ENCODE data around the gene SLC25A39.
"Not testable (repeated sequence)": the region's sequence is repeated elsewhere in the genome, so short reads cannot be mapped to it uniquely, and the experiment has no call there.

The SLC25A39 gene, protein sequence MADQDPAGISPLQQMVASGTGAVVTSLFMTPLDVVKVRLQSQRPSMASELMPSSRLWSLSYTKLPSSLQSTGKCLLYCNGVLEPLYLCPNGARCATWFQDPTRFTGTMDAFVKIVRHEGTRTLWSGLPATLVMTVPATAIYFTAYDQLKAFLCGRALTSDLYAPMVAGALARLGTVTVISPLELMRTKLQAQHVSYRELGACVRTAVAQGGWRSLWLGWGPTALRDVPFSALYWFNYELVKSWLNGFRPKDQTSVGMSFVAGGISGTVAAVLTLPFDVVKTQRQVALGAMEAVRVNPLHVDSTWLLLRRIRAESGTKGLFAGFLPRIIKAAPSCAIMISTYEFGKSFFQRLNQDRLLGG

DNA sequence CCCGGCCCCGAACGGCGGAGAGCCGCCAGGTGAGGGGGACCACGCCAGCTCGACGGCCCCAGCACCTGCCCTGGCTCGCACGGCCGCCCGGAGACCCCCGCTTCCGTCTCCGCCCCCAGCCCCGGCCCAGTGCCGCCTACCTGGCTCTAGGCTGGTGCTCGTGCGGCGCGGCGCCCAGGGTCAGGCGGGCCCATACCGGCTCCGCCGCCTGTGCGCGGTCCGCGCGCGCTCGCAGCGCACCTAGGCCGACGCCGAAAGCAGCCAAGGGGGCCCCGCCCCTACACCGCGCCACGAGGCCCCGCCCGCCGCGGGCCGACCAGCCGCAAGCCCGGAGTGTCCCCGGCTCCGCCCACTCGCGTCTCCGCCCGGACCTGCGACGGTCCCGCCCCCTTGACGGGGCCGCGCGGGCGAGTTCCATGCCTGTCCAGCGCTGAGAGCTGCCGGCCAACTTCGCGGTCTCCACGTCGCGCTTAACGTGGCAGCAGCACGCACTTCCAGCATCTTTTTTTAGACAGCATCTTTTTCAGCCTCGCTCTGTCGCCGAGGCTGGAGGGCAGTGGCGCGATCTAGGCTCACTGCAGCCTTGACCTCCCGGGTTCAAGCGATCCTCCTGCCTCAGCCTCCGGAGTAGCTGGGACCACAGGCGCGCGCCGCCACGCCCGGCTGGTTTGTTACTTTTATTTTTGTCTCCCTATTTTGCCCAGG, at the start of gene SLC25A39:
TSS of gene SLC25A39 (minus strand) at position 253 of the 705 bp plus-strand sequence. CDS start 1,261 bp downstream, outside the sequence.
- Mint-ChIP-seq H3K27ac (peak within 1 kb of the TSS; percentile 88), H3K9me3 (no peaks in the 10 kb centered on the region), H3K4me1 (peaks cover 32% of the 10 kb centered on the region), H3K4me3 (peak within 1 kb of the TSS; percentile 87), H3K27me3 (no peaks in the 10 kb centered on the region), H3K36me3 (ENCODE audit: low read depth) (peaks cover 6% of the 10 kb centered on the region)
- DNase-seq (peak; percentile 97), ATAC-seq (peak; percentile 79)

DNA sequence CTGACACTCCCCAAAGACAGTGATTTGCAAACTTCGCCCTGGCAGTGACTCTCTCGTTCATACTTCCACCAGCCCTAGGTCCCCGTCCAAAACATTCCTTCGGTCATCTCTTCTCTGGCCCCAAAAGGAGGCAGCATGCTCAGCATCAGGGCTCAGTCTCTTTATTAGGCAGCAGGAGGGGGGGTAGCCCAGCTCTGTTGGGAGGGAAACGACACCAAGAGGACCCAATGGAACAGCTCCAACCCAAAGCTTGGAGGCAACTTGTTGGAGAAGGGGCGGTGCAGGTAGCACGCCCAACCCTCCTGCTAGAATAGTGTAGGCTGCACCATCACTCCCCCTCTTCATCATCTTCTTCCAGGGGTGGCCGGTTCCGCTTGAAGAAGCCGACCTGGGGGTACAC, 47.4 kb upstream of the SLC25A39 start:
- ATAC-seq (no peak), DNase-seq (no peak)
- H3K4me3 Mint-ChIP-seq: no peak overlapping the region
- no peaks in the 10 kb centered on the region for H3K9me3 Mint-ChIP-seq
- H3K27me3 Mint-ChIP-seq: peaks cover 24% of the 10 kb centered on the region
- no peaks in the 10 kb centered on the region for H3K36me3 Mint-ChIP-seq (ENCODE audit: low read depth)
- H3K27ac Mint-ChIP-seq: no peak overlapping the region
- H3K4me1 Mint-ChIP-seq: peaks cover 2% of the 10 kb centered on the region

DNA sequence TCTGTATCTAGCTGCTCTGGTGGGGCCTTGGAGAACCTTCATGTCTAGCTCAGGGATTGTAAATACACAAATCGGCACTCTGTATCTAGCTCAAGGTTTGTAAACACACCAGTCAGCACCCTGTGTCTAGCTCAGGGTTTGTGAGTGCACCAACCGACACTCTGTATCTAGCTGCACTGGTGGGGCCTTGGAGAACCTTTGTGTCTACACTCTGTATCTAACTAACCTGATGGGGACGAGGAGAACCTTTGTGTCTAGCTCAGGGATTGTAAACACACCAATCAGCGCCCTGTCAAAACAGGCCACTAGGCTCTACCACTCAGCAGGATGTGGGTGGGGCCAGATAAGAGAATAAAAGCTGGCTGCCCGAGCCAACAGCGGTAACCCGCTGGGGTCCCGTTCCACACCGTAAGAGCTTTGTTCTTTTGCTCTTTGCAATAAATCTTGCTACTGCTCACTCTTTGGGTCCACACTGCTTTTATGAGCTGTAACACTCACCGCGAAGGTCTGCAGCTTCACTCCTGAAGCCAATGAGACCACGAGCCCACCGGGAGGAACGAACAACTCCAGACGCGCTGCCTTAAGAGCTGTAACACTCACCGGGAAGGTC, 44.9 kb upstream of the SLC25A39 start:
- H3K4me1 Mint-ChIP-seq; H3K36me3 Mint-ChIP-seq (ENCODE audit: low read depth); DNase-seq; H3K9me3 Mint-ChIP-seq; H3K27ac Mint-ChIP-seq; ATAC-seq: not testable (repeated sequence)
- H3K4me3 Mint-ChIP-seq: peak overlapping the region; percentile 56
- peaks cover 37% of the 10 kb centered on the region for H3K27me3 Mint-ChIP-seq

DNA sequence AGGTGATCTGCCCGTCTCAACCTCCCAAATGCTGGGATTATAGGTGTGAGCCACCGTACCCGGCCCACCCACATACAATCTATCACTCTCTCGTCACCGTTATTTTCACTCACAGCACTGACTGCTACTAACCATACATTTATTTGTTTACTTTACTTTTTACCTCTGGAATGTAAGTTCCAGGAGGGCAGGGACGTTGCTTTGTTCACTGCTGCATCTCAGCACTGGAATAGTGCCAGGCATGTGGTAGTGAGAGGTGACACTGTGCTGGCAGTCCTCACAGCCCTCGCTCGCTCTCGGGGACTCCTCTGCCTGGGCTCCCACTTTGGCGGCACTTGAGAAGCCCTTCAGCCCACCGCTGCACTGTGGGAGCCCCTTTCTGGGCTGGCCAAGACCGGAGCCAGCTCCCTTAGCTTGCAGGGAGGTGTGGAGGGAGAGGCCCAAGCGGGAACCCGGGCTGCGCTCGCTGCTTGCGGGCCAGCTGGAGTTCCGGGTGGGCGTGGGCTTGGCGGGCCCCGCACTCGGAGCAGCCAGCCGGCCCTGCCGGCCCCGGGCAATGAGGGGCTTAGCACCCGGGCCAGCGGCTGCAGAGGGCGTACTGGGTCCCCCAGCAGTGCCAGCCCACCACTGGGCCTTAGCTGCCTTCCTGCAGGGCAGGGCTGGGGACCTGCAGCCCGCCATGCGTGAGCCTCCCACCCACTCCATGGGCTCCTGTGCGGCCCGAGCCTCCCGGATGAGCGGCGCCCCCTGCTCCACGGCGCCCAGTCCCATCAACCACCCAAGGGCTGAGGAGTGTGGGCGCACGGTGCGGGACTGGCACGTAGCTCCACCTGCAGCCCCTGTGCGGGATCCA, 44.0 kb upstream of the SLC25A39 start:
- not testable (repeated sequence) for H3K4me1 Mint-ChIP-seq; H3K9me3 Mint-ChIP-seq; DNase-seq; H3K4me3 Mint-ChIP-seq; H3K36me3 Mint-ChIP-seq (ENCODE audit: low read depth); ATAC-seq; H3K27ac Mint-ChIP-seq
- peaks cover 36% of the 10 kb centered on the region for H3K27me3 Mint-ChIP-seq

DNA sequence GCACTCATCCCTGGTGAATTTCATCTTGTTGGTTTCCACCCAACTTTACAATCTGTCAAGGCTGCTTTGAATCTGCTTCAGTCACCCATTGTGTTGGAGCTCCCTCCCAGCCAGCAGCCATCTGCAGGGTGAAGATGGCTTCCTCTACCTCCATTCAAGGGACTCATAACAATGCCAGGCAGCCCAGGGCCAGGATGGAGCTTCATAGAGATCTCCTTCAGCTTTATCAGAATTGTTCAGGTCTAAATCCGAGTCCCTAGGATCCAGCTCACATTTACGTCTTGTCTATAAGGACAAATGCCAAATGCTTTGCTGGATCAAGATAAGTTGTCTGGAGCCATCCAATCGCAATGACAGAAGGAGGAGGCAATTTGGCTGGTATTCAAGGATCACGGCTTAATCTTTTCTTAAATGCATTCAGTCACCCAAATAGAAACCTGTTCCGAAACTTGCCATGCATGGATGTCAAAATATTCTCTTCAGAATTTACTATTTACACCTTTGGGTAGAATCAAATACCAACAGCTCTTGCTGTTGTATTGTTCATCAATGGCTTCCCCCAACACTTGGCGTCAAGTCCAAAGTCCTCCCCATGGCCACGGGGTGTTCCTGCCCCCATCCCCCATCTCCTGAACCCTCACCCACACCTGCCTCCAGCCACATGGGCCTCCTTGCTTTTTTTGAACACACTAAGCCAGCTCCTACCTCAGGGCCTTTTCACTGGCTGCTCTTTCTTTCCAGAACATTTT, 42.8 kb upstream of the SLC25A39 start:
- no peak overlapping the region for H3K27ac Mint-ChIP-seq
- H3K27me3 Mint-ChIP-seq: peaks cover 36% of the 10 kb centered on the region
- ATAC-seq (no peak), DNase-seq (no peak)
- peaks cover 2% of the 10 kb centered on the region for H3K4me1 Mint-ChIP-seq
- H3K4me3 Mint-ChIP-seq: no peak overlapping the region
- no peaks in the 10 kb centered on the region for H3K9me3 Mint-ChIP-seq
- no peaks in the 10 kb centered on the region for H3K36me3 Mint-ChIP-seq (ENCODE audit: low read depth)

DNA sequence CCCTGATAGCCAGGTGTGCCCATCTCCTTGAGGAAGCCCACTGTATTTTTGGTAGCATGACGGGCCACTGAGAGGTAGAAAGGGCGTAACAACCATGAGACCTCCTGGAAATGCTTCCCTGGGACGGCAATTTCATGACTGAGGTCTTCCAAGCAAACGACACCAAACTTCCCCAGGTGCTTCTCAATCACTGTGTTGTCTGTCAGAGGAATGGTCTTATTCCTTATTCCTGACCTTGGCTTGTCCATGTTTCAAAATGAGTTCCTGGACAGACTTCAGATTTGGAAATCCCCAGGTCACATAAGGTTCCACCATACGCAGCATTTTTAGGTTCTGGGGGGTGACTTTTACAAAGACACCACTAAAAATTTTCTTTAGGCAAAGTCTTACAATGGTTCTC, 40.4 kb upstream of the SLC25A39 start:
- H3K36me3 Mint-ChIP-seq (ENCODE audit: low read depth); DNase-seq; ATAC-seq; H3K4me1 Mint-ChIP-seq; H3K9me3 Mint-ChIP-seq; H3K27ac Mint-ChIP-seq: not testable (repeated sequence)
- H3K27me3 Mint-ChIP-seq: peaks cover 34% of the 10 kb centered on the region
- peak overlapping the region; percentile 23 for H3K4me3 Mint-ChIP-seq

DNA sequence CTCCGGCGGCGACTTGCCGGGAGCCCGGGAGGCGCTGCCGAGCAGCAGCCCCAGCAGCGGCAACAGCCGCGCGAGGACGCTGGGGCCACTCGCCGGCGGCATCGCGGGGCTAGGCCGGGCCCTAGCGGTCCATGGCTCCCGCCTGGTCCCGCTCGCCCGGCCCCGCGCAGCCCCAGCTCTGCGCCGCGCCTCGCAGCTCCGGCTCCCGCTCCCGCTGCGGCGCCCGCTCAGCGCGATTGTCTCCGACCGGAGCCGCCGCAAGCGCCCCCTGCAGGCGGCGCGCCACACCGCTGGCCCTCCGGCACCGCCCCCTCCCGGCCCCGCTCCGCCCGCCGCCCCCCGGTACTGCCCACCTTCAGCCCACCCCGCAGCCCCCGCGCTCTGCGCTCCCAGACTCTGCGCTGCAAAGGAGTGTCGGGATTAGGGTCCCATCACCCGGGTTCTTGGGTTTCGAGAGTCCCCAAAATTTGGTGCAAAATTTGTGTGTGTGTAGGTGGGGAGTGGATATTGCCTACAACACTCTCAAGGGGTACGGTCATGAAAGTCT, 39.1 kb upstream of the SLC25A39 start, which contains the start of gene FAM171A2:
TSS of gene FAM171A2 (minus strand) at position 241 of the 547 bp plus-strand sequence. CDS start at position 102, 139 bp downstream.
- Mint-ChIP-seq H3K4me3 (peak within 1 kb of the TSS; percentile 50), H3K27me3 (peaks cover 27% of the 10 kb centered on the region), H3K36me3 (ENCODE audit: low read depth) (no peaks in the 10 kb centered on the region), H3K9me3 (no peaks in the 10 kb centered on the region), H3K27ac (no peak within 1 kb of the TSS), H3K4me1 (no peaks in the 10 kb centered on the region)
- DNase-seq (peak; percentile 79), ATAC-seq (peak; percentile 86)

DNA sequence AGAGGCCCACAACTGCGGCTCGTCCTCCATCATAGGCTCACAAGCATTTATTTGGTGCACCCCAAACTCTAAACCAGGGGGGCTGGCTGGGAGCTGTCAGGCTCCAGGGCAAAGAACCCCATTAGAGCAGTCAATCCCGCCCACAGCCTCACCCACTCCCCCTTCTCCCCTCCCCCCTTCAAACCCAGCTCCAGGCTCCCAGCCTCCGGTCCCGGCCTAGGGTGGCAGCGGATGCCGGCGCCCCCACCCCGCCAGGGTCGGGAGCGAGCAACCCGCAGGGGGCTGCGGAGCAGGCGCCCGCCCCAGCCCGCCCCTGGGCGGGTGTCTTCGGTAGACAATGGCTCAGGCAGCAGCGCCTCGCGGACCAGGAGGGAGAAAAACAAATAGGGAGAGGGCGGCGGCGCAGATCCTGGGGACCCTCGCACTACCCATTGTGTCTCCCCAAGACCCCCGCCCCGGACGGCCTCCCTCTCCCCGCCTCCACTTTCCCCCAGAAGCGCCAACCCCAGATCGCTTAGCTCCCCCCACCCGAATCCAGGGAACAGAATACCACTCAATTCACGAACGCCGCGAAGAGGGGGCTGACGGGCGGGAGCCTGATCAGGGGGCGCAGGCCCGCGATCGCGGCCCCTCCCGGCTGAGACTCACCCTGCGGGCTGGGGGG, 38.5 kb upstream of the SLC25A39 start:
- DNase-seq (no peak), ATAC-seq (peak; percentile 20)
- Mint-ChIP-seq H3K36me3 (ENCODE audit: low read depth) (no peaks in the 10 kb centered on the region), H3K4me1 (no peaks in the 10 kb centered on the region), H3K9me3 (no peaks in the 10 kb centered on the region), H3K27ac (no peak overlapping the region), H3K4me3 (peak overlapping the region; percentile 45), H3K27me3 (peaks cover 25% of the 10 kb centered on the region)

DNA sequence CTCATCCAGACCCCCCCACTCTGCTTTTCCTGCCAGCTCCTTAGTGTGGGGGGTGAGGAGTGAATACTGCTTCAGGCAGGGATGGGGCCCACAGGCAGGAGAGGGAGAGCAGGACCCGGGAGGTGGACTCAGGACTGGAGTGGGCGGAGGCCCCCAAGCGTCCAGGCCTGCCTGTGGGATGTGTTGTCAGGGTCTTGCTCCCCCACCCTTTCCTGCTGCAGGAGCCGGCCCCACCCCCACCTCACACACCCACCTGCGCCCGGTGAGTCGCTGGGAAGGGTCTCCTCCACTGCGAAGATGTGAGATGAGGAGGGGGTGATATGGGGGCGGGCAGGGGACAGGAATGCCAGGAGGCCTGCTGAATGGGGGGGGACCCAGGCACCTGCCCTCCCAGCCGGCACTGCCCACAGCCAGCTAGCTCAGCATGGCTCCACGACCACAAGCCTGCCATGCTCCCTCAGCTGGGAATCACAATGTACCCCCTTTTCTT, 37.9 kb upstream of the SLC25A39 start:
- no peaks in the 10 kb centered on the region for H3K4me1 Mint-ChIP-seq
- H3K4me3 Mint-ChIP-seq: no peak overlapping the region
- no peak overlapping the region for H3K27ac Mint-ChIP-seq
- DNase-seq (no peak), ATAC-seq (no peak)
- no peaks in the 10 kb centered on the region for H3K9me3 Mint-ChIP-seq
- peaks cover 25% of the 10 kb centered on the region for H3K27me3 Mint-ChIP-seq
- no peaks in the 10 kb centered on the region for H3K36me3 Mint-ChIP-seq (ENCODE audit: low read depth)

DNA sequence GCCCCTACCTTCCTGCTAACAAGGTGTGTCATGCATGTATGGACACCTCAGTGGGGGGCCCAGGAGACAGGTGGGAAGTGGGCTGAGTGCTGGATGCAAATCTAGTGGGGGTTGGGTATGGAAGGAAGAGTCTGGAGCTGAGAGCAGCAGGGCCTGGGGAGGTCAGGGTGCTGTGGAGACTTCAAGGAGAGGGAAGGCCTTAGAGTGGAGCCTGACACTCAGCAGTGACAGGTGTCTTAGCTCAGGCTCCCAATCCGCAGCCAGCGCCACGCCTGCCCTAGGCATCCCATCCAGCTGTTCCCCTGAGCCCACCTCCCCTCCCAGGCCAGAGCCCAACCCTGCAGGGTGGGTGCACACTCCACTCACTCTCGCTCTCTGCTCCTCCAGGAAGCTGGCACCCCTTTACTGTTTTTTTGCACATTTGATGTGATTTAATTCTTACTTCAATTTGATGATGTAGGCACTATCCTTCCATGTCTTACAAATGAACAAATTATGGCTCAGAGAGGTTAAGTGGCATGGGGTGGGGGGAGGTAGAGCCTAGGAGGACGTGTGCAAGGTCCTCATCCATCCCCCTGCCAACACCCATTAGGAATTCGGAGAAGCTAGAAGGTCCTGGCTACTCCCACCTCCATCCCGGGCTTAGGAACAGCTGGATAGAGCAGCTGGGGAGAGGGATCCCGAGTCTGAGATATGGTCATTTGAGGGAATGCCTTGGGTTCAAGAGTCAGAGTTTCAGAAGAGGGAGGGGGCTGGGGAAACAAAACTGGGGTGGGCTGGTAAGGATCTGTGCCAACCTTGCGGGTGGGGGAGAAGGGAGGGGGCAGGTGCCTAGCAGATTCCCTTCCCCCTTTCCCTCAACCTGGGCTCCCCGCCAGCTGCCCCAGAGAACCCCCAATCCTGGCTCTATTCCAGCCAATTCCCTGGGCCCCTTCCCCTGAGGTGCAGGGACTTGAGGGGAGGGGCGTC, 37.0 kb upstream of the SLC25A39 start:
- H3K9me3 Mint-ChIP-seq: no peaks in the 10 kb centered on the region
- ATAC-seq (no peak), DNase-seq (no peak)
- H3K36me3 Mint-ChIP-seq (ENCODE audit: low read depth): no peaks in the 10 kb centered on the region
- no peaks in the 10 kb centered on the region for H3K4me1 Mint-ChIP-seq
- peaks cover 22% of the 10 kb centered on the region for H3K27me3 Mint-ChIP-seq
- no peak overlapping the region for H3K27ac Mint-ChIP-seq
- no peak overlapping the region for H3K4me3 Mint-ChIP-seq

DNA sequence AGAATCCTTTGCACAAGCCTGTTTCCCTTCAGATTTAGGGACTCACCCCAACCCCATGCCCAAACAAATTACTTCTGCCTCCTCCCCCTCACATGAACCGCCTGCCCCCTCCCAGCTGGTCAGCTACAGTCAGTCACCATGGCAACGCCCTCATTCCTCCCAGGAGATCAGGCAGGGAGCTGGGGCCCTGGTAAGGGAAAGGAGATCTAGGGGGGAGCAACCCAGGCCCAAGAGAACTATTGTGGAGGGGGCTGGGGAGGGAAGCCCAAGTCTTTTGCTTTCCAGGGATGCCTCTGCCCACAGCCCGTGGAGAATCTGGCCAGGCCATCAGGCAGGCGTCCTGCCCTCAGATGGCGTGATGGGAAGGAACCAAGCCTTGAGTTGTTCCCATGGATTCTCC, 36.2 kb upstream of the SLC25A39 start:
- Mint-ChIP-seq H3K9me3 (no peaks in the 10 kb centered on the region), H3K27ac (no peak overlapping the region), H3K4me3 (no peak overlapping the region), H3K27me3 (peaks cover 19% of the 10 kb centered on the region), H3K4me1 (no peaks in the 10 kb centered on the region), H3K36me3 (ENCODE audit: low read depth) (no peaks in the 10 kb centered on the region)
- no peak for ATAC-seq
- DNase-seq: no peak

DNA sequence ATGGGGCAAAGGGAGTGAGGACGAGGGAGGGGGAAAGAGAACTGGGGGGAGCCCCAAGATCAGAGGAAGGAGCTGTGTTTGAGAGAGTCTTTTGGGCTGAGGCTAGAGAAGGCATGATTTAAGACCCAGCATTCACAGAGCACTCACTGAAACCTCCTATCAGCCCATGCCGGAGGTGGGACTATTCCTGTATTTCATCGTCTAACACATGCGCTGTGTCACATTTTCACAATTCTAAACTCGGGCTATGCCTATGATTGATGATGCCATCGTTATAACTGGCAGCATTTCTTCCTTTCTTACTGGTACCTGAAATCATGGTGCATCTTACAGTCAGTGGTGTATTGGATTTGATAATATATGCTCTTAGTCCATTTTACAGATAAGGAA, 35.5 kb upstream of the SLC25A39 start:
- H3K27ac Mint-ChIP-seq: no peak overlapping the region
- no peaks in the 10 kb centered on the region for H3K4me1 Mint-ChIP-seq
- no peak for ATAC-seq
- peaks cover 14% of the 10 kb centered on the region for H3K27me3 Mint-ChIP-seq
- no peaks in the 10 kb centered on the region for H3K9me3 Mint-ChIP-seq
- no peak for DNase-seq
- H3K36me3 Mint-ChIP-seq (ENCODE audit: low read depth): no peaks in the 10 kb centered on the region
- H3K4me3 Mint-ChIP-seq: no peak overlapping the region

All from activated naive CD8-positive, alpha-beta T cell treated with anti-CD3 and anti-CD28 coated beads, Interleukin-2, amount 50 U/mL, for 24 hours (primary cell).